ENCODE data around the gene SPTSSB. TPM values are rescaled to one million over a fixed set of nuclear protein-coding genes. Genes with fewer than 3 reads are reported as not detected.

Gene SPTSSB
- total and polyA plus RNA-seq, 4 donors: under 0.01 to 1.0 (median 0.05) TPM

- Histone ChIP-seq H3K9me3 (ENCODE audit: control insufficient read depth in 4 of 4, low read length in 3 of 4) (no peaks in the 10 kb centered on the region), H3K4me3 (ENCODE audit: low read depth in 1 of 3, low read length in 3 of 3) (no peak overlapping the region), H3K36me3 (ENCODE audit: control insufficient read depth in 4 of 4, insufficient read depth in 3 of 4, low read depth in 1 of 4, low read length in 3 of 4) (no peaks in the 10 kb centered on the region), H3K4me1 (ENCODE audit: control insufficient read depth in 4 of 4, insufficient read depth in 4 of 4, low read length in 3 of 4) (no peaks in the 10 kb centered on the region), H3K9ac (ENCODE audit: low read depth in 1 of 2, low read length in 2 of 2) (no peak overlapping the region), H3K27me3 (ENCODE audit: control insufficient read depth in 4 of 4, insufficient read depth in 4 of 4, low read length in 3 of 4) (no peaks in the 10 kb centered on the region), H3K27ac (ENCODE audit: low read depth in 1 of 2, low read length in 2 of 2) (no peak overlapping the region)
- TF ChIP-seq HNF4A (conservative IDR thresholded peaks at IDR 0.05) (no peak), ZBTB33 (IDR thresholded peaks at IDR 0.05) (no peak), RXRA (IDR thresholded peaks at IDR 0.05) (no peak), FOXA1 (IDR thresholded peaks at IDR 0.05) (no peak), YY1 (IDR thresholded peaks at IDR 0.05) (no peak), TAF1 (conservative IDR thresholded peaks at IDR 0.05) (no peak), FOXA2 (IDR thresholded peaks at IDR 0.05) (no peak), MAX (IDR thresholded peaks at IDR 0.05) (no peak), RAD21 (IDR thresholded peaks at IDR 0.05) (no peak), HNF4G (IDR thresholded peaks at IDR 0.05) (no peak)
- DNase-seq (ENCODE audit: low spot score): no peak
These were observed 34.0 kb downstream of the SPTSSB start for GRCh38 chr3:161337311-161337710.

GRCh38 chr3:161336661-161337060, 34.7 kb downstream of the SPTSSB start:
- 71% methylated on average over 2 of the region's 2 CpGs for WGBS
- Histone ChIP-seq H3K27ac (ENCODE audit: low read depth in 1 of 2, low read length in 2 of 2) (no peak overlapping the region), H3K36me3 (ENCODE audit: control insufficient read depth in 4 of 4, insufficient read depth in 3 of 4, low read depth in 1 of 4, low read length in 3 of 4) (no peaks in the 10 kb centered on the region), H3K9ac (ENCODE audit: low read depth in 1 of 2, low read length in 2 of 2) (no peak overlapping the region), H3K4me1 (ENCODE audit: control insufficient read depth in 4 of 4, insufficient read depth in 4 of 4, low read length in 3 of 4) (no peaks in the 10 kb centered on the region), H3K9me3 (ENCODE audit: control insufficient read depth in 4 of 4, low read length in 3 of 4) (no peaks in the 10 kb centered on the region), H3K4me3 (ENCODE audit: low read depth in 1 of 3, low read length in 3 of 3) (no peak overlapping the region), H3K27me3 (ENCODE audit: control insufficient read depth in 4 of 4, insufficient read depth in 4 of 4, low read length in 3 of 4) (no peaks in the 10 kb centered on the region)
- no peak for DNase-seq (ENCODE audit: low spot score)
- no peak for TF ChIP-seq HNF4A (conservative IDR thresholded peaks at IDR 0.05)
- TF ChIP-seq MAX (IDR thresholded peaks at IDR 0.05): no peak
- TF ChIP-seq GABPA (IDR thresholded peaks at IDR 0.05 in 1 of 2, conservative IDR thresholded peaks at IDR 0.05 in 1 of 2): no peak
- no peak for TF ChIP-seq HNF4G (IDR thresholded peaks at IDR 0.05)
- no peak for TF ChIP-seq RAD21 (IDR thresholded peaks at IDR 0.05)
- no peak for TF ChIP-seq CTCF (IDR thresholded peaks at IDR 0.05; ENCODE audit: low read depth, low read length, missing input control)
- no peak for TF ChIP-seq SP1 (IDR thresholded peaks at IDR 0.05)
- no peak for TF ChIP-seq FOXA1 (IDR thresholded peaks at IDR 0.05)
- no peak for TF ChIP-seq ATF3 (IDR thresholded peaks at IDR 0.05)
- no peak for TF ChIP-seq JUND (IDR thresholded peaks at IDR 0.05)
- TF ChIP-seq TAF1 (conservative IDR thresholded peaks at IDR 0.05): no peak
- TF ChIP-seq REST (IDR thresholded peaks at IDR 0.05): no peak
- TF ChIP-seq YY1 (IDR thresholded peaks at IDR 0.05): no peak
- no peak for TF ChIP-seq NR2F2 (IDR thresholded peaks at IDR 0.05)
- TF ChIP-seq ZBTB33 (IDR thresholded peaks at IDR 0.05): no peak
- TF ChIP-seq RXRA (IDR thresholded peaks at IDR 0.05): no peak
- no peak for TF ChIP-seq EGR1 (IDR thresholded peaks at IDR 0.05; ENCODE audit: low read depth in 2 of 2)
- TF ChIP-seq FOXA2 (IDR thresholded peaks at IDR 0.05): no peak

Data from liver (tissue), 9 donors.